A549 (cell line): ENCODE results near the gene PFKFB3. TPM values are rescaled to one million over a fixed set of nuclear protein-coding genes. Genes with fewer than 3 reads are reported as not detected.
"Not testable (repeated sequence)": the region's sequence is repeated elsewhere in the genome, so short reads cannot be mapped to it uniquely, and the experiment has no call there.

Experiments
- ATAC-seq, 2 experiments: fragments of 200-7000 bp in 1 of 2; fragments of >200 bp in 1 of 2; cut with Nextera tagmentation in 1 of 2; cut with Tn5 transposase in 1 of 2; 3 replicates each; pipeline versions ENCODE4 v1.8.0 to v1.9.1; 2018 to 2020; ENCODE audit warnings: mild to moderate bottlenecking in 1 of 2, moderate library complexity in 1 of 2
- CTCF ChIA-PET: fragments of 300-600 bp; sonication (Branson Sonifier 250); formaldehyde crosslinking; extraction: SDS; loops from one replicate; lab custom pipeline; 2021; ENCODE audit warnings: antibody characterized with exemption, inconsistent platforms; lab: Yijun Ruan, JAX
- POLR2A ChIA-PET: fragments of 350-600 bp; formaldehyde crosslinking; extraction: SDS; loops from one replicate; lab custom pipeline; 2021; ENCODE audit warnings: antibody characterized with exemption, inconsistent platforms; lab: Yijun Ruan, JAX
- DNase-seq, 2 experiments: peaks; one replicate each; pipeline versions ENCODE4 v3.0.0 to v3.0.0-alpha.2; 2011 to 2016; ENCODE audit warnings: low read depth in 1 of 2, low spot score in 1 of 2
- FAIRE-seq: peaks from 2 replicates; lab custom pipeline; 2011; peaks lifted over from hg19 to GRCh38; lab: Jason Lieb, UNC
- H3K27ac ChIP-seq, 2 experiments: fragments of >200 bp; sonication (Bioruptor Twin); formaldehyde crosslinking; 3 replicates each; pipeline ENCODE4 v1.5.1; 2016 to 2017
- H3K4me1 ChIP-seq: fragments of >200 bp; sonication (Bioruptor Twin); formaldehyde crosslinking; 3 replicates; pipeline ENCODE4 v1.6.1; 2016
- H3K4me2 ChIP-seq: fragments of >200 bp; sonication (Bioruptor Twin); formaldehyde crosslinking; 3 replicates; pipeline ENCODE4 v1.6.1; 2016
- H3K4me3 ChIP-seq: fragments of >200 bp; sonication (Bioruptor Twin); formaldehyde crosslinking; 3 replicates; pipeline ENCODE4 v1.5.1; 2016
- H3K9me3 ChIP-seq: fragments of >200 bp; sonication (Bioruptor Twin); formaldehyde crosslinking; 3 replicates; pipeline ENCODE4 v1.6.1; 2016
- CBX8 ChIP-seq: fragments of 200-600 bp; sonication (generic); IDR thresholded peaks from 2 replicates; pipeline ENCODE4 v1.6.1; 2016
- CEBPB ChIP-seq, 2 experiments: fragments of >200 bp in 1 of 2; sonication (Bioruptor Twin) in 1 of 2; formaldehyde crosslinking in 1 of 2; IDR thresholded peaks; 2 replicates each; pipeline ENCODE4 v1.6.1; 2012 to 2016
- CHD2 ChIP-seq: fragments of 150-350 bp; IDR thresholded peaks from 2 replicates; pipeline ENCODE4 v1.6.1; 2014; ENCODE audit warnings: low read length; ENCODE audit not compliant: partially characterized antibody
- CHD4 ChIP-seq: fragments of 200-600 bp; sonication (generic); IDR thresholded peaks from 2 replicates; pipeline ENCODE4 v1.6.1; 2016; ENCODE audit warnings: antibody characterized with exemption, mild to moderate bottlenecking, borderline replicate concordance
- EHF ChIP-seq: fragments of 250-450 bp; sonication (Bioruptor Pico); IDR thresholded peaks from 2 replicates; pipeline ENCODE4 v1.5.0; 2020; ENCODE audit warnings: mild to moderate bottlenecking
- EHMT2 ChIP-seq: fragments of 200-600 bp; sonication (generic); IDR thresholded peaks from 2 replicates; pipeline ENCODE4 v1.6.1; 2016; ENCODE audit warnings: antibody characterized with exemption, low read depth, mild to moderate bottlenecking, moderate library complexity
- FOSL2 ChIP-seq, 2 experiments: fragments of 450-650 bp in 1 of 2; fragments of >200 bp in 1 of 2; sonication (Bioruptor Twin) in 1 of 2; formaldehyde crosslinking; IDR thresholded peaks; 2 replicates each; pipeline versions ENCODE4 v1.5.0 to v1.6.1; 2016 to 2020; ENCODE audit warnings: mild to moderate bottlenecking in 1 of 2, moderate library complexity in 1 of 2
- FOXS1 ChIP-seq: fragments of 250-450 bp; sonication (Bioruptor Pico); IDR thresholded peaks from 2 replicates; pipeline ENCODE4 v1.5.0; 2020; ENCODE audit warnings: mild to moderate bottlenecking, moderate library complexity
- GATA3 ChIP-seq: IDR thresholded peaks from 2 replicates; pipeline ENCODE4 v1.6.1; 2012; ENCODE audit warnings: borderline replicate concordance
- HDAC2 ChIP-seq: fragments of 200-600 bp; sonication (generic); IDR thresholded peaks from 2 replicates; pipeline ENCODE4 v1.6.1; 2016
- HES2 ChIP-seq: fragments of >200 bp; sonication (Bioruptor Twin); formaldehyde crosslinking; IDR thresholded peaks from 2 replicates; pipeline ENCODE4 v1.6.1; 2016
- HEYL ChIP-seq: fragments of 250-450 bp; sonication (Bioruptor Pico); IDR thresholded peaks from 2 replicates; pipeline ENCODE4 v1.8.0; 2021; ENCODE audit warnings: mild to moderate bottlenecking, moderate library complexity
- HMGXB4 ChIP-seq: fragments of 250-450 bp; sonication (Bioruptor Pico); IDR thresholded peaks from 2 replicates; pipeline ENCODE4 v1.5.0; 2021; ENCODE audit warnings: mild to moderate bottlenecking, moderate library complexity, borderline replicate concordance
- KDM5A ChIP-seq: fragments of 200-600 bp; sonication (generic); IDR thresholded peaks from 2 replicates; pipeline ENCODE4 v1.6.1; 2016; ENCODE audit warnings: antibody characterized with exemption, mild to moderate bottlenecking
- MAX ChIP-seq: IDR thresholded peaks from 2 replicates; pipeline ENCODE4 v1.6.1; 2012
- MAZ ChIP-seq: fragments of 150-350 bp; IDR thresholded peaks from 2 replicates; pipeline ENCODE4 v1.6.1; 2014; ENCODE audit warnings: antibody characterized with exemption, low read depth, low read length, borderline replicate concordance
- NPAS2 ChIP-seq: fragments of 250-450 bp; sonication (Bioruptor Pico); IDR thresholded peaks from 2 replicates; pipeline ENCODE4 v1.8.0; 2022; ENCODE audit warnings: mild to moderate bottlenecking, moderate library complexity, borderline replicate concordance
- POLR2A ChIP-seq: IDR thresholded peaks from 2 replicates; pipeline ENCODE4 v1.6.1; 2012; ENCODE audit warnings: mild to moderate bottlenecking, low read length
- POLR2AphosphoS2 ChIP-seq: conservative IDR thresholded peaks from 2 replicates; pipeline ENCODE4 v1.6.1; 2012; ENCODE audit warnings: low read length, improper control_type of control experiment, inconsistent platforms
- RCOR1 ChIP-seq: fragments of 150-350 bp; IDR thresholded peaks from 2 replicates; pipeline ENCODE4 v1.6.1; 2014; ENCODE audit warnings: antibody characterized with exemption, low read length, low read depth
- RFX5 ChIP-seq: fragments of 450-650 bp; IDR thresholded peaks from 2 replicates; pipeline ENCODE4 v1.7.1; 2014; ENCODE audit warnings: antibody characterized with exemption, mild to moderate bottlenecking, moderate library complexity
- RNF2 ChIP-seq: fragments of 200-600 bp; sonication (generic); IDR thresholded peaks from 2 replicates; pipeline ENCODE4 v1.6.1; 2016; ENCODE audit warnings: low read depth, mild to moderate bottlenecking, antibody characterized with exemption, moderate library complexity, borderline replicate concordance
- SMC3 ChIP-seq: fragments of >200 bp; sonication (Bioruptor Twin); formaldehyde crosslinking; IDR thresholded peaks from 3 replicates; pipeline ENCODE4 v1.6.1; 2018; ENCODE audit warnings: inconsistent platforms
- USF2 ChIP-seq: fragments of 450-650 bp; IDR thresholded peaks from 2 replicates; pipeline ENCODE4 v1.6.1; 2014; ENCODE audit warnings: antibody characterized with exemption
- ZC3H11A ChIP-seq: fragments of 450-650 bp; IDR thresholded peaks from 2 replicates; pipeline ENCODE4 v1.6.1; 2014; ENCODE audit warnings: antibody characterized with exemption, mild to moderate bottlenecking
- ZFP36 ChIP-seq: fragments of 450-650 bp; IDR thresholded peaks from 2 replicates; pipeline ENCODE4 v1.6.1; 2014; ENCODE audit warnings: borderline replicate concordance; ENCODE audit not compliant: partially characterized antibody
- WGBS: methylation state at CpG from one replicate; pipeline ENCODE4 v1.1.6; 2017; ENCODE audit errors: missing lambda C conversion rate; 5-methylcytosine and 5-hydroxymethylcytosine counted together
- polyA plus RNA-seq, 4 experiments: library from polyadenylated mRNA; depleted of rRNA in 3 of 4; stranded (reverse); fragments of >200 nt; fragmentation: RNase III in 1 of 4; extraction: RNeasy Plus Mini Kit Qiagen cat#74134 plus additional on column Dnase treatment in 1 of 4; gene quantifications; 2 replicates in 3 of 4; 3 replicates in 1 of 4; pipeline ENCODE4 v1.2.3, GENCODE V29; 2011 to 2017

Gene PFKFB3
- polyA plus RNA-seq, 2 of the 4 experiments (the other 2 are of a cell fraction): 139 to 232 TPM

- no peaks in the 10 kb centered on the region for H3K9me3 ChIP-seq
- no peak for DNase-seq
- TF ChIP-seq HEYL (CRISPR knock-in tag): no peak
- TF ChIP-seq MAZ: no peak
- no peak for TF ChIP-seq ZC3H11A
- TF ChIP-seq CBX8: no peak
- no peak for TF ChIP-seq RCOR1
- TF ChIP-seq SMC3: no peak
- no peak for ATAC-seq
- FAIRE-seq: no peak
- H3K4me3 ChIP-seq: no peak overlapping the region
- ChIA-PET POLR2A (interaction anchor here (0.5 to 1.4 kb wide), 4 partner anchors 31 to 333 kb away, joined by 3 read pairs; no protein-coding TSS in a partner anchor), CTCF (interaction anchor here (0.6 to 2.0 kb wide), 4 partner anchors 8 to 212 kb away, joined by 3 to 18 read pairs (median 8); partner anchors contain the start of gene PFKFB3)
- peaks cover 13% of the 10 kb centered on the region; the same call in 2 of the 3 replicates for H3K4me1 ChIP-seq
- no peak overlapping the region for H3K27ac ChIP-seq
- 92% methylated on average over 6 of the region's 6 CpGs for WGBS
- no peak overlapping the region for H3K4me2 ChIP-seq
These were observed 8.4 kb upstream of the PFKFB3 start for GRCh38 chr10:6194311-6194710.

GRCh38 chr10:6195376-6195775, 7.4 kb upstream of the PFKFB3 start:
- H3K4me1 ChIP-seq: peaks cover 13% of the 10 kb centered on the region; the same call in 2 of the 3 replicates
- DNase-seq: no peak
- no peak overlapping the region for H3K27ac ChIP-seq
- POLR2A ChIA-PET: interaction anchor here (0.9 to 1.4 kb wide), 2 partner anchors 32 to 51 kb away, joined by 3 read pairs; no protein-coding TSS in a partner anchor
- FAIRE-seq: no peak
- H3K4me2 ChIP-seq: no peak overlapping the region
- no peaks in the 10 kb centered on the region for H3K9me3 ChIP-seq
- CTCF ChIA-PET: interaction anchor here (0.5 to 2.4 kb wide), 10 partner anchors 7 to 1080 kb away, joined by 3 to 18 read pairs (median 4); partner anchors contain the start of gene PFKFB3
- ATAC-seq: no peak
- 70% methylated on average over 6 of the region's 6 CpGs for WGBS
- no peak overlapping the region for H3K4me3 ChIP-seq
- TF ChIP-seq HMGXB4 (no peak), CHD2 (no peak), ZC3H11A (no peak), MAX (no peak)

- no peak for TF ChIP-seq FOXS1 (CRISPR knock-in tag)
- no peak for TF ChIP-seq CHD4
- TF ChIP-seq HEYL (CRISPR knock-in tag): no peak
- TF ChIP-seq ZFP36: no peak
- no peak for TF ChIP-seq USF2
- TF ChIP-seq HDAC2: no peak
- no peak for TF ChIP-seq EHMT2
- no peak for TF ChIP-seq RFX5
- no peak for TF ChIP-seq HES2
- no peak for TF ChIP-seq RCOR1
- TF ChIP-seq KDM5A: no peak
- no peak for TF ChIP-seq CEBPB (IDR thresholded peaks at IDR 0.05)
- no peak for TF ChIP-seq POLR2AphosphoS2
- no peak for TF ChIP-seq EHF (CRISPR knock-in tag)
- TF ChIP-seq NPAS2 (CRISPR knock-in tag): no peak
- TF ChIP-seq MAX: no peak
- TF ChIP-seq RNF2: no peak
- TF ChIP-seq GATA3: no peak
- TF ChIP-seq FOSL2 (IDR thresholded peaks at IDR 0.05): no peak
- no peak for TF ChIP-seq FOSL2 (CRISPR knock-in tag; IDR thresholded peaks at IDR 0.05)
- no peak for TF ChIP-seq POLR2A
- no peaks in the 10 kb centered on the region for H3K9me3 ChIP-seq
- DNase-seq (no peak), FAIRE-seq (no peak), ATAC-seq (no peak)
- POLR2A ChIA-PET: no interaction called here
- H3K4me3 ChIP-seq: no peak overlapping the region
- CTCF ChIA-PET: interaction anchor here (0.5 to 2.4 kb wide), 8 partner anchors 8 to 1080 kb away, joined by 3 to 15 read pairs (median 4); no protein-coding TSS in a partner anchor
- no peak overlapping the region for H3K4me2 ChIP-seq
- no peak overlapping the region for H3K27ac ChIP-seq
- WGBS: 95% methylated on average over 9 of the region's 9 CpGs
- H3K4me1 ChIP-seq: peaks cover 13% of the 10 kb centered on the region; the same call in 2 of the 3 replicates
These were observed 6.9 kb upstream of the PFKFB3 start for GRCh38 chr10:6195846-6196245.

- POLR2A ChIA-PET: not testable (repeated sequence)
These were observed 6.2 kb upstream of the PFKFB3 start for GRCh38 chr10:6196524-6196923.

More at GRCh38 chr10:6196524-6196923, 6.2 kb upstream of the PFKFB3 start:
- peaks cover 13% of the 10 kb centered on the region; the same call in 2 of the 3 replicates for H3K4me1 ChIP-seq
- 94% methylated on average over 6 of the region's 6 CpGs for WGBS
- H3K9me3 ChIP-seq, ATAC-seq, DNase-seq, H3K4me2 ChIP-seq, FAIRE-seq, H3K4me3 ChIP-seq, H3K27ac ChIP-seq: not testable (repeated sequence)
- CTCF ChIA-PET: interaction anchor here (0.6 to 2.4 kb wide), 4 partner anchors 9 to 209 kb away, joined by 3 to 15 read pairs (median 4); no protein-coding TSS in a partner anchor
